Stimulated activated CD8-positive, alpha-beta memory T cell treated with anti-CD3 and anti-CD28 coated beads, Interleukin-12 subunit alpha, Interleukin-12 subunit beta, amount 100 ng/mL, for 1 hour (primary cell): ENCODE results near the gene SDHAF1.
"Not testable (repeated sequence)": the region's sequence is repeated elsewhere in the genome, so short reads cannot be mapped to it uniquely, and the experiment has no call there.

Experiments
- DNase-seq: peaks from one replicate; pipeline ENCODE4 v3.0.0-alpha.2; 2020; ENCODE audit warnings: low read depth

SDHAF1 gene

DNA sequence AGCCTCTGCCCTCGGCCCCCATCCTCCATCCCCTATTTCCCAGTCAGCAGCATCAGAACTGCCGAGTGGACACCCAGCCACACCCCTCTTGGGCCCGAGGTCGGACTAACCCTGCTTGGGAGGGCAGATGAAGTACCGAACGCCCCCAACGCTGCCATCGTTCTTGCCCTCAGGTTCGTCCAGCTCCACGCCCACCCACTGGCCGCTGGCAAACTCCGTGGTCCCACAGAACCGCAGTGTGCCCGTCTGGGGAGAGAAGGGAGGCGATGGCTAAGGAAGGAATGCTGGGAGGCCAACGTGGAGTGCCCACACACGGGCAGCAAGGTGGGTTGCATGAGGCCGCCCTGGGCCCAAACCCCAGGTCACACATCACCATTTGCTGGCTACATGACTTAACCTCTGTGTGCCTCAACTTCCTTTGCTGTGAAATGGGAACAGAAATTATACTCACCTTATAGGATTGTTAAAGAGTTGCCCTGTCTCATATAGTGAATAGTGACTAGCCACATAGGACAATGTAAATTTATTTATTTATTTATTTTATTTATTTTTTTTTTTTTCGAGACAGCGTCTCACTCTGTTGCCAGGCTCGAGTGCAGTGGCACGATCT is 24.2 kb downstream of the SDHAF1 start:
- no peak for DNase-seq

DNA sequence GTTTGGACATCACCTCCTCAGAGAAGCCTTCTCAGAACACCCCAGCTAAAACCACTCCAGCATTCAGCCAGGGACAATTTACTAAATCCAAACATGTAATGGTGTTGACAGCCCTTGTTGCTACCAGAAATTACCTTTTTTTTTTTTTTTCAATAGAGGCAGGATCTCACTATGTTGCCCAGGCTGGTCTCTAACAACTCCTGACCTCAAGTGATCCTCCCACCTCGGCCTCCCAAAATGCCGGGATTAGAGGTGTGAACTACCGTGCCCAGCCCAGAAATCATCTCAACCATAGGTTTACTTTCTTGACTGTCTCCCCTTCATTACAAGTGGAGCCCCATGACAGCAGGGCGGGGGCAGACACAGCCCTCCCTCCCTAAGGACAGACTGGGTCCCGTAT is 28.4 kb downstream of the SDHAF1 start:
- no peak for DNase-seq

DNA sequence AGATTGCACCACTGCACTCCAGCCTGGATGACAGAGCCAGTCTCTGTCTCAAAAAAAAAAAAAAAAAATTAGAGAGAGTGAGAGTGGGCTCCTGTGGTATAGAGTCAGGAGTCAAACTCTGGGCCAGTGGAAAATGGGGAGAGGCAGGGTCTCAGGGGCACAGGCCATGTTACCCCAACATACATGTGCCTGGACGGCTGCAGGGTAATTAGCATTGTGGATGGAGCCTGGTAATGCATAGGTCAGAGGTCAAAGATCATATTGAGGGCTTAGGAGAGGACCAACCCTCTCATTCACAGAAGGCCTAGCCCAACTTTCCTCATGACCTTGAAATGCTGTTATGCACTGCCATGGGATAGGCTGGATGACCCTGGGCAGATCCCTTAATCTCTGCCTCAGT is 30.6 kb downstream of the SDHAF1 start:
- DNase-seq: no peak

DNA sequence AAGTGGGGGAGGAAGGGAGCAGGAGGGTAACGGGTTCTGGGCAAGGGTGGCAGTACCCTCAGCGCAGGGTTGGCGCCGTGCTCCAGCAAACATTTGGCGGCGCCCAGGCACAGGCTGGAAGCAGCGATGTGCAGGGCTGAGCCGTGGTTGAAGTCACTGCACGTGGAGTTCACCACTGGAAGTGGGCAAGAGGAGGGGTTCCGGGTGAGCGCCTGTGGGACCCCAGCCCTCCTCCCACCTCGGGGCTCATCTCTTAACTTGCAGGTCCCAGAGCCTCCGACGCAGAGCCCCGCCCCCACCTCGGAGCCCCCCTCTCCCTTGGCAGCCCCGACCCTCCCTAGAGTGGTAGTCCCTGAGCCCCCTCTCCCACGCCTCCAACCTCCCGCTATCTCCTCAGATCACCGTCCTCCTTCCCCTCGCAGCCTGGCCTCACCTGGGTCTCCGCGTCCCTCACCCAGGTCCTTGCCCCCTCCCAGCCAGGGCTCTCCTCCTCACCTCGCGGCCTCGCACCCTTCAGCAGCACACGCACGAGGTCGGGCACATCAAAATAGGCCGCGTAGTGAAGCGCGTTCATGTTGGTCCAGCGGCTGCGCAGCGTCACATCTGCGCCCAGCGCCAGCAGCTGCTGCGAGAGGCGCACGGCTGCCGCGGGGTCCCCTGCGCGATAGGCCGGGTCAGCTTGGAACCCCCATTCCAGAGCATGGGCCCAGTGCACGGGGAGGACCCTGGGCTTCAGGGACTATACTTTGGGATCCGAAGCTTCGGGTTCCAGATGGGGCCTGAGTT is 31.3 kb downstream of the SDHAF1 start:
- DNase-seq: no peak

DNA sequence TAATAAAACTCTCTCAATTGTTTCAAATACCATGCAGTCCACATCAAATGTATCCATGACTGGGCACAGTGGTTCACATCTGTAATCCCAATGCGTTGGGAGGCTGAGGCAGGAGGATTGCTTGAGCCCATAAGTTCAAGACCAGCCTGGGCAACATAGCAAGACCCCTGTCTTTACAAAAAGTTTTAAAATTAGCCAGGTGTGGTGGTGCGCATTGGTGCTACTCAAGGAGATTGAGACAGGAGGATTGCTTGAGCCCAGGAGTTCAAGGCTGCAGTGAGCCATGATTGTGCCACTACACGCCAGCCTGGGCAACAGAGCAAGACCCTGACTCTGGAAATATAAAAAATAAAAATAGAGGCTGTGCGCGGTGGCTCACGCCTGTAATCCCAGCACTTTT is 32.7 kb downstream of the SDHAF1 start:
- DNase-seq: no peak

DNA sequence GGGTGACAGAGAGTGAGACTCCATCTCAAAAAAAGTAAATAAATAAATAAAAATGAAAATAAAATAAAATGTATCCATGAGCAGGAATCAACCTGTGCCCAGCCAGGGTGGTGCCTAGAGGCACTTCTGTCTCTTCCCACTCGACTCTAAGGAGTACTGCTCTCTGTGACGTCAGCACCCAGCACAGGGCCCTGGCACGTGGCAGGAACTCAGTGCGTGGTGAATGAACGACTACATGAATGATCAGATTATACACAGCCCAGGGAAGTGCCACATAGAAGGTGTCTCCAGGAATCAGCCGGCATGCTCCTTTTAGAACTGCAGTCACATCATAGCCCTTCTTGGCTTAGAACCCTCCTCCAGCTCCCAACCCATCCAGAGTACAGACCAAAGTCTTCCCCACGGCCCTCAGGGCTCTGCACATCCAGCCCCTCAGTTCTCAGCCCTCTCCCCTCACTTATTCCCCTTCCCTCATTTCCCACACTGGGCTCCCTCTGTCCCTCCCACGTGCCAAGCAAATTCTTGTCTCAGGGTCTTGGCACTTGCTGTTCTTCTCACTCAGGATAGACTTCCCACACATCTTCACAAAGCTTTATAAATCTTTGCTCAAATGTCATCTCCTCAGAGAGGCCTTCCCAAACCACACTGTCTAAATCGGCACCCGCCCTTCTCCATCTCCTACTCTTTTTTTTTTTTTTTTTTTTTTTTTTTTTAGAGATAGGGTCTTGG is 33.5 kb downstream of the SDHAF1 start:
- no peak for DNase-seq

DNA sequence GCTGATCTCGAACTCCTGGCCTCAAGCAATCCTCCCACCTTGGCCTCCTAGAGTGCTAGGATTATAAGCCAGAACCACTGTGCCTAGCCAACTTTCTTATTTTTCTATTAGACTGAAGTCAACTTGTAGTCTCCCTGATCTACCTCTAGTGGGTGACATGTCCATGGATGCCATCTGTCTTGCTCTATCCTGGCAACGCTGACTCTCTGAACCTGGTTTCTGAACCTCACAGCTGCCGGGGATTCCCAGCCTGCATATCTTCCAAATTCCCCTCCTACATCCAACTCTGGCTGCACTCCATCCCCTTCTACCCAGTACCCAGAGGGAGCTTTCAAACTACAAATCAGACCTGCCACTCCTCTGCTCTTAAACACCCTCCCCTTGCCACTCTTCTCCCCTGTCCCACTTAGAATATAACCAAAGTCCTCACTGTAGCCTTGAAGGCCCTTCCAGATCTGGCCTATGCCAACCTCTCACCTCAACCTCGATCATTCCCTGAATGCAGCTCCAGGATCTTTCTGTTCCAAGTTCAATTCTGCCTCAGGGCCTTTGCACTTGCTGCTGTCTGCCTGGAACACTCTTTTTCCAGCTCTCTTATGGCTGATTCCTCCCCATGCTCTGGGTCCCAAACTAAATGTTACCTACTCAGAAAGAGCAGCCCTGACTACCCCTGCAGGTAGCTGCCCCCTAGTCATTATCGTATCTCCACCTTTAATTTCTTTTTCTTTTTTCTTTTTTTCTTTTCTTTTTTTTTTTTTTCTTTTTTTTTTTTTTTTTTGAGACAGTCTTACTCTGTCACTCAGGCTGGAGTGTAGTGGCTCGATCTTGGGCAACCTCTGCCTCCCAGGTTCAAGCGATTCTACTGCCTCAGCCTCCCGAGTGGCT is 35.5 kb downstream of the SDHAF1 start:
- no peak for DNase-seq

DNA sequence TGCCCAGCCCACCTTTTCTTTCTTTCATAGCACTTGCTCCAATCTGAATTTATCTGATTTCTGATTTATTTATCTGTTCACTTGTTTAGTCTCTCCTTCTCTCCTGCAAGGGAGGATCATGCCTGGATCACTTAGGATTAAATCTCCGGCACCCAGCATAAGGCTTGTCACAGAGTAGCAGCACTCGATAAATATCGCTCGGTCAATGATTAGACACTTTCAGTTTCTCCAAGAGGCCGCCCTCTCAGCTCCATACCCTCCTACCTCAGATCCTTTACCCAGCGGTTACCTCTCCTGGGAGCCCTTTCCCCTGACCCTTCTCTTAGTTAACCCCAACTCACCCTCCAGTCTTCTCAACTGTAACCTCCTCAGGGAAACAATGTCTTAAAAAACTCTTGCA is 36.3 kb downstream of the SDHAF1 start:
- DNase-seq: no peak

DNA sequence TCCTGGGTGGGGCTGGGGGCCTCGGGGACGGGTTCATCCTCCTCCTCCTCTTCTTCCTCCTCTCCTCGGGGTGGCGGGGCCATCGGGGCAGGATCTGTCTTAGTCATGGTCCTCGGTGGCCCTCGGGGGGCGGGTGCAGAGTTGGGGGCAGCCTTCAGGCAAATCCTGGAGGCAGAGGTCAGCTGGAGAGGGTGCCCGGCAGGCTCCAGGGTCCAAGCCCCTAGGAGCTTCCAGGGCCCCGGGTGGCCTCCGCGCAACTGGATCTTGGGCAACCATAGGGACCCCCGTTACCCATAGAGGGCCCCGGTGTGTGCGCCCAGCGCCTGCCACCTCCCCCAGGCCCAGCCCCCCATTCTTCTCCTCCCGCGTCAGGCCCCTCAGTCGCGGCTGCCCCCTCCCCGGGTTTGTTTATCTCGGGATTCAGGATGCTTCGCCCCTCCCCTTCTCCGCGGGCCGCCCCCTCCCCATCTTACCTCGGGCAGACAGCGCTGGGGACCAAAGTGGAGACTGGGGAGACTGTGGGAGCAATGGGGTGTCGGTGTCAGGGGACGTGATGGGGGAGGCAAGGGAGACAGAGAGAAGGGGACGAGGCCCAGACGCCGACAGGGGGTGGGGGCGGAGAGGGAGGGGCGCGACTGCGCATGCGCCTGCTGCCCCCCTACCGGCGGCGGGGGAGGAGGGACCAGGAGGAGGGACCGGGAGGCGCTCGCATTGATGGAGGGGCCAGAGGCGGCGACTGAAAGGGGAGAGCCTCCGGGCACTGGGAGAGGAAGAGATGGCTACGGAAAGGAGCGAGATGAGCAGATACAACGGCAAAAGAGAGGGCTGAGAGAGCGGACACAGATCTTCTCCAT is 37.5 kb downstream of the SDHAF1 start, which contains the start of gene CLIP3:
TSS of gene CLIP3 (minus strand) at position 623 of the 854 bp plus-strand sequence. CDS start at position 107, 516 bp downstream.
- peak; percentile 21 for DNase-seq

DNA sequence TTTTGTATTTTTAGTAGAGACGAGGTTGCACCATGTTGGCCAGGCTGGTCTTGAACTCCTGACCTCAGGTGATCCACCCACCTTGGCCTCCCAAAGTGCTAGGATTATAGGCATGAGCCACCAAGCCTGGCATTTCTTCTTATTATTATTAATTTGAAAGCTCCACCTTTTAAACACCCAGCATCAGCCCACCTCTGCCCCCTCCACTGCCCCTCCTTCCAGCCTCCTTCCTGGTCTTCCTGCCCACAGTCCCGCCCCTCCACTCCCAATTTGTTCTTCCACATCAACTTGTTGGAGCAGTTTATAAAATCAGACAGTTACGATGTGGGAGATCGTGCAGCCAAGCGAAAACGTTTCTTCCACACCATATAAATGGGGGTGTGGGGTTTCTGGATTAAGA is 45.5 kb downstream of the SDHAF1 start:
- no peak for DNase-seq

DNA sequence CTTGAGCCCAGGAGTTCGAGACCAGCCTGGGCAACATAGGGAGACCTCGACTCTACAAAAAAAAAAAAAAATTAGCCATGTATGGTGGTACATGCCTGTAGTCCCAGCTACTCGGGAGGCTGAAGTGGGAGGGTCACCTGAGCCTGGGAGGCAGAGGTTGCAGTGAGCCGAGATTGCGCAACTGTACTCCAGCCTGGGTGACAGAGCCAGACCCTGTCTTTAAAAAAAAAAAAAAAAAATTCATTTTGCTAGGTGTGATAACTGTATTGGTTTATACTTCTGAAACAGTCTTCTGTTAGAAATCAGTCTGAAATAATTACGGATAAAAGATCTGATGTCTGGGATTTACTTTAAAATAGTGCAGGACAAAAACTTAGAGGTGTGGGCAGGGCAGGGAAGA is 46.1 kb downstream of the SDHAF1 start:
- DNase-seq: not testable (repeated sequence)

DNA sequence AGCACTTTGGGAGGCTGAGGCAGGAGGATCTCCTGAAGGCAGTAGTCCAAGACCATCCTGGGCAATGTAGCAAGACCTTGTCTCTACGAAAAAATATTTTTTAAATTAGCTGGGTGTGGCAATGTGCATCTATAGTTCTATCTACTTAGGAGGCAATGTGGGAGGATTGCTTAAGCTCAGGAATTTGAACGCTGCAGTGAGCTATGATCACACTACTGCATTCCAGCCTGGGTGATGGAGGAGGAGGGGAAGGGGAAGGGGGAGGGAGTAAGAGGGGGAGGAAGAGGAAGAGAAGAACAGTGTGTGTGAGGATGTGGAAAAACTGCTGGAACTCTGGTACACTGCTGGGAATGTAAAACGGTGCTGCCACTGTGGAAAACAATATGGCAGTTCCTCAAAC is 46.8 kb downstream of the SDHAF1 start:
- DNase-seq: no peak

DNA sequence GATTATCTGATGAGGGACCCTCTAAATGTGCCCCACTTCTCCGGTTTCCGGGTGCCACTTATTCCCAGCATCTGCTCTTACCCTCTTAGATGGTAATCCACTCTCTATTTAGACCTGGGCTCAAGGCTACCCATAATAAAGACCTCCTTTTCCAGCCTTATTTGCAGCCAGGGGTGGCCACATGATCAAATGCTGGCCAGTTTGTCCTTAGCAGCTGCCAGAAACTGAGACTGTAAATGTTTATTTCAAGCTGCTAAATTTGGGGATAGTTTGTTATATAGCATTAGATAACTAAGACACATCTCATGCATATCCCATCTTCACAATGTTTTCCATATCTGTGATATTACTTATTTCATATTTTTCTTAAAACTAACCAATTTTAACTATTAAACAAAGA is 49.0 kb downstream of the SDHAF1 start:
- no peak for DNase-seq
